Testis (tissue), 2 donors: ENCODE measurements around the gene PARP4.
"Not testable (repeated sequence)": the region's sequence is repeated elsewhere in the genome, so short reads cannot be mapped to it uniquely, and the experiment has no call there.

Experiments
- POLR2A ChIP-seq: fragments of 450-650 bp; IDR thresholded peaks from one replicate; pipeline ENCODE4 v1.6.1; 2017; ENCODE audit warnings: antibody characterized with exemption, mild to moderate bottlenecking, moderate library complexity
- TF ChIP-seq, protein P1 (sequence below), 3 experiments: fragments of 450-650 bp in 2 of 3; fragments of 200-600 bp in 1 of 3; sonication (generic) in 1 of 3; IDR thresholded peaks; one replicate each; pipeline ENCODE4 v1.5.1; 2016 to 2019; ENCODE audit warnings: antibody characterized with exemption in 3 of 3, mild to moderate bottlenecking in 2 of 3, moderate library complexity in 1 of 3

DNA sequence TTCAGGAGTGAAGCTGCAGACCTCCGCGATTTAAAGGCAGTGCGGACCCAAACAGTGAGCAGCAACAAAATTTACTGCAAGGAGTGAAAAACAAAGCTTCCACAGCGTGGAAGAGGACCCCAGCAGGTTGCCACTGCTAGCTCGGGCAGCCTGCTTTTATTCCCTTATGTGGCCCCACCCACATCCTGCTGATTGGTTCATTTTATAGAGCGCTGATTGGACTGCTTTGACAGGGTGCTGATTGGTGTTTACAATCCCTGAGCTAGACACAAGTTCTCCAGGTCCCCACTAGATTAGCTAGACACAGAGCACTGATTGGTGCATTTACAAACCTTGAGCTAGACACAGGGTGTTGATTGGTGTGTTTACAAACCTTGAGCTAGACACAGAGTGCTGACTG is 6.3 kb downstream of the PARP4 start:
- TF ChIP-seq, protein P1, sequence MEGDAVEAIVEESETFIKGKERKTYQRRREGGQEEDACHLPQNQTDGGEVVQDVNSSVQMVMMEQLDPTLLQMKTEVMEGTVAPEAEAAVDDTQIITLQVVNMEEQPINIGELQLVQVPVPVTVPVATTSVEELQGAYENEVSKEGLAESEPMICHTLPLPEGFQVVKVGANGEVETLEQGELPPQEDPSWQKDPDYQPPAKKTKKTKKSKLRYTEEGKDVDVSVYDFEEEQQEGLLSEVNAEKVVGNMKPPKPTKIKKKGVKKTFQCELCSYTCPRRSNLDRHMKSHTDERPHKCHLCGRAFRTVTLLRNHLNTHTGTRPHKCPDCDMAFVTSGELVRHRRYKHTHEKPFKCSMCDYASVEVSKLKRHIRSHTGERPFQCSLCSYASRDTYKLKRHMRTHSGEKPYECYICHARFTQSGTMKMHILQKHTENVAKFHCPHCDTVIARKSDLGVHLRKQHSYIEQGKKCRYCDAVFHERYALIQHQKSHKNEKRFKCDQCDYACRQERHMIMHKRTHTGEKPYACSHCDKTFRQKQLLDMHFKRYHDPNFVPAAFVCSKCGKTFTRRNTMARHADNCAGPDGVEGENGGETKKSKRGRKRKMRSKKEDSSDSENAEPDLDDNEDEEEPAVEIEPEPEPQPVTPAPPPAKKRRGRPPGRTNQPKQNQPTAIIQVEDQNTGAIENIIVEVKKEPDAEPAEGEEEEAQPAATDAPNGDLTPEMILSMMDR (IDR thresholded peaks at IDR 0.05) = not testable (repeated sequence)
- TF ChIP-seq POLR2A = not testable (repeated sequence)
